Measurements from ENCODE around the gene SGIP1. TPM values are rescaled to one million over a fixed set of nuclear protein-coding genes. Genes with fewer than 3 reads are reported as not detected.
"Not testable (repeated sequence)": the region's sequence is repeated elsewhere in the genome, so short reads cannot be mapped to it uniquely, and the experiment has no call there.

SGIP1 gene
- total RNA-seq, 1 donor from 2014 or later: 4.2 TPM

DNA sequence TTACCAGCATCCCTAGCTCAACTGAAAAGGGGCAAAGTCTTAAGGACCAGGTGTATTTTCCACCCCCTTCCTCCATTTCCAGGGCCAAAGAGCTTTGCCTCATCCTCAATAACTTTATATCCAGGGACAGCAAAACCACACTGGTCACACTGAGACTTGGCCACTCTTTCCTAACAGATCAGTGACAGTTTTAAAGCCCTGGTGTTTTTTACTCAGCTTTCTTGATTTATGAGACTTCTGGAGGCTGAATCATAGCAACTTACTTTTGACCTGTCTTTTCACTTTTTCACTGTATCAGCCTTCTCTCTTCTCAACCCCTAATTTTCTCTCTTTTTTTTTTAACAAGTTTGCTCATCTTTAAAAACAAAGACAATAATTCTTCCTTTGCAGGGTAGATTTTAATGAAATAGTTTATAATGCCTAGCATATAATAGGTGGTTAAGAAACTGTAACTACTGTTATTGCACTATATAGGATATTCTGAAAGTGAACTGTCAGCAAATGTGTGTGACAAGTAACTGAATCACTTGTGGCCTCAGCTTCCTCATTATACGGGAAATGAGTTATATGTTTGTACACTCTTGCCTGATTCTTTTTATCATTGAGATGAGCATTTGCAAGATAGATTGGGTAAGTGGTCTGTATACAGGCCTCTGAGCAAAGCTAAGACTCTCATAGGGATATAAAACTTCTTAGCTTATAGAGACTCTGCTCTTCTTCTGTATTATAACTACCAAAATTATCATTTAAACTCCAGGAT, 198.6 kb downstream of the SGIP1 start:
- no peaks in the 10 kb centered on the region for H3F3A ChIP-seq (ENCODE audit: low read depth)

DNA sequence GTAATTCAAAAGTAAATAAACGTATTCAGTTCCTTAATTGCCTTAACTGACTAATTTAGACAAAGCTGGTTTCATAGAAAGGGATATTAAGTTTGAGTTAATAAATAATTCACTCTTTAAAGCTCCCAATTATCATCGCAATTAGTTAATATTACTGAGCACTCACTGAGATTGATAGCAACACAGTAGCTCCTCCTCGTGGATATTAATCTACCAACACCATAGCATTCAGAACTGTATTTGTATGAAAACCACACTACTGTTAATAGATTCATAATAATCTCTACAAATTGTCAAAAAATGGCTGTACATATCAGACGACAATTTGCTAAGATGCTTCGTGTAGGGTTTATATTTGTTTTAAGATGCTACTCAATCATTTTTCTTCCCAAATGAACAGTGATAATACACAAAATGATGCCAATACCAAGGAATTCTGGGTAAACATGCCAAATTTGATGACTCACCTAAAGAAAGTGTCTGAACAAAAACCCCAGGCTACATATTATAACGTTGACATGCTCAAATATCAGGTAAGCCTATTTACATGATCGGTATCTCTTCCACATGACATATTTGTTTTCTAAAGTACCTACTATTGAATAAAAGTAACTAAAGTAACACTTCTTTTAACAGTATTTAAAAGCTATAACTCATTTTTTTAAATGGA, 199.5 kb downstream of the SGIP1 start:
- H3K4me3 ChIP-seq: no peak overlapping the region
- no peaks in the 10 kb centered on the region for H3K27me3 Mint-ChIP-seq (ENCODE audit: insufficient read depth, low read depth)
- H3K4me1 Mint-ChIP-seq: no peaks in the 10 kb centered on the region
- TF ChIP-seq, protein P1, sequence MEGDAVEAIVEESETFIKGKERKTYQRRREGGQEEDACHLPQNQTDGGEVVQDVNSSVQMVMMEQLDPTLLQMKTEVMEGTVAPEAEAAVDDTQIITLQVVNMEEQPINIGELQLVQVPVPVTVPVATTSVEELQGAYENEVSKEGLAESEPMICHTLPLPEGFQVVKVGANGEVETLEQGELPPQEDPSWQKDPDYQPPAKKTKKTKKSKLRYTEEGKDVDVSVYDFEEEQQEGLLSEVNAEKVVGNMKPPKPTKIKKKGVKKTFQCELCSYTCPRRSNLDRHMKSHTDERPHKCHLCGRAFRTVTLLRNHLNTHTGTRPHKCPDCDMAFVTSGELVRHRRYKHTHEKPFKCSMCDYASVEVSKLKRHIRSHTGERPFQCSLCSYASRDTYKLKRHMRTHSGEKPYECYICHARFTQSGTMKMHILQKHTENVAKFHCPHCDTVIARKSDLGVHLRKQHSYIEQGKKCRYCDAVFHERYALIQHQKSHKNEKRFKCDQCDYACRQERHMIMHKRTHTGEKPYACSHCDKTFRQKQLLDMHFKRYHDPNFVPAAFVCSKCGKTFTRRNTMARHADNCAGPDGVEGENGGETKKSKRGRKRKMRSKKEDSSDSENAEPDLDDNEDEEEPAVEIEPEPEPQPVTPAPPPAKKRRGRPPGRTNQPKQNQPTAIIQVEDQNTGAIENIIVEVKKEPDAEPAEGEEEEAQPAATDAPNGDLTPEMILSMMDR (IDR thresholded peaks at IDR 0.05): no peak
- TF ChIP-seq EZH2 (IDR thresholded peaks at IDR 0.05) (no peak), EZH2phosphoT487 (IDR thresholded peaks at IDR 0.05) (no peak)
- H3K4me2 ChIP-seq: no peak overlapping the region
- H3K9me3 Mint-ChIP-seq: no peaks in the 10 kb centered on the region
- no peak overlapping the region for H2AFZ ChIP-seq (replicated peaks)
- DNase-seq (ENCODE audit: low spot score): no peak
- H3K27ac ChIP-seq: no peak overlapping the region
- H4K20me1 ChIP-seq (ENCODE audit: low read depth): no peaks in the 10 kb centered on the region
- no peaks in the 10 kb centered on the region for H3K36me3 ChIP-seq
- no peak overlapping the region for H3K4me3 Mint-ChIP-seq
- H3F3A ChIP-seq (ENCODE audit: low read depth): no peaks in the 10 kb centered on the region
- no peaks in the 10 kb centered on the region for H3K27me3 ChIP-seq
- H3K9ac ChIP-seq: no peak overlapping the region
- H3K4me1 ChIP-seq: no peaks in the 10 kb centered on the region
- H3K27ac Mint-ChIP-seq: no peak overlapping the region
- H3K36me3 Mint-ChIP-seq: no peaks in the 10 kb centered on the region
- H3K9me3 ChIP-seq (ENCODE audit: low read depth): no peaks in the 10 kb centered on the region
- H3K79me2 ChIP-seq (ENCODE audit: low read depth): no peaks in the 10 kb centered on the region

More for the DNA sequence above, 198.6 kb downstream of the SGIP1 start:
- H3K4me3 Mint-ChIP-seq: no peak overlapping the region
- H3K9me3 Mint-ChIP-seq: no peaks in the 10 kb centered on the region
- DNase-seq (ENCODE audit: low spot score): no peak
- Histone ChIP-seq H3K9ac (no peak overlapping the region), H3K27ac (no peak overlapping the region), H3K79me2 (ENCODE audit: low read depth) (no peaks in the 10 kb centered on the region), H2AFZ (replicated peaks) (no peak overlapping the region), H4K20me1 (ENCODE audit: low read depth) (no peaks in the 10 kb centered on the region), H3K4me1 (no peaks in the 10 kb centered on the region), H3K9me3 (ENCODE audit: low read depth) (no peaks in the 10 kb centered on the region), H3K27me3 (no peaks in the 10 kb centered on the region), H3K4me2 (no peak overlapping the region), H3K36me3 (no peaks in the 10 kb centered on the region), H3K4me3 (no peak overlapping the region)
- no peaks in the 10 kb centered on the region for H3K36me3 Mint-ChIP-seq
- H3K27me3 Mint-ChIP-seq (ENCODE audit: insufficient read depth, low read depth): no peaks in the 10 kb centered on the region
- H3K27ac Mint-ChIP-seq: no peak overlapping the region
- no peaks in the 10 kb centered on the region for H3K4me1 Mint-ChIP-seq
- TF ChIP-seq EZH2phosphoT487 (IDR thresholded peaks at IDR 0.05): no peak
- TF ChIP-seq, protein P1 (IDR thresholded peaks at IDR 0.05): no peak
- no peak for TF ChIP-seq EZH2 (IDR thresholded peaks at IDR 0.05)

DNA sequence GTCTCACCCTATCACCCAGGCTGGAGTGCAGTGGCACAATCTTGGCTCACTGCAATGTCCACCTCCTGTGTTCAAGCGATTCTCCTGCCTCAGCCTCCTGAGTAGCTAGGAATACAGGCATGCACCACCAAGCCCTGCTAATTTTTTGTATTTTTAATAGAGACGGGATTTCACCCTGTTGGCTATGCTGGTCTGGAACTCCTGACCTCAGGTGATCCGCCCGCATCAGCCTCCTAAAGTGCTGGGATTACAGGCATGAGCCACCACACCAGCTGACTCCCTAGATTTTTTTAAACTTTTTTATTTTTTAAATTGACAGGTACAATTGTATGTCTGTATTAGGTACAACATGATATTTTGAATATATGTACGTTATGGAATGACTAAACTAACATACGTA, 200.6 kb downstream of the SGIP1 start:
- not testable (repeated sequence) for DNase-seq (ENCODE audit: low spot score); H3K4me1 Mint-ChIP-seq; H3K79me2 ChIP-seq (ENCODE audit: low read depth); H3K4me1 ChIP-seq; H3K9me3 ChIP-seq (ENCODE audit: low read depth); H3K9me3 Mint-ChIP-seq; H3K4me3 Mint-ChIP-seq; H3K27me3 ChIP-seq; H3K9ac ChIP-seq; H4K20me1 ChIP-seq (ENCODE audit: low read depth); H3K27ac ChIP-seq; H3K4me3 ChIP-seq; H3K36me3 Mint-ChIP-seq; H3F3A ChIP-seq (ENCODE audit: low read depth); H3K27ac Mint-ChIP-seq; H2AFZ ChIP-seq (replicated peaks); H3K4me2 ChIP-seq; H3K36me3 ChIP-seq; H3K27me3 Mint-ChIP-seq (ENCODE audit: insufficient read depth, low read depth)

DNA sequence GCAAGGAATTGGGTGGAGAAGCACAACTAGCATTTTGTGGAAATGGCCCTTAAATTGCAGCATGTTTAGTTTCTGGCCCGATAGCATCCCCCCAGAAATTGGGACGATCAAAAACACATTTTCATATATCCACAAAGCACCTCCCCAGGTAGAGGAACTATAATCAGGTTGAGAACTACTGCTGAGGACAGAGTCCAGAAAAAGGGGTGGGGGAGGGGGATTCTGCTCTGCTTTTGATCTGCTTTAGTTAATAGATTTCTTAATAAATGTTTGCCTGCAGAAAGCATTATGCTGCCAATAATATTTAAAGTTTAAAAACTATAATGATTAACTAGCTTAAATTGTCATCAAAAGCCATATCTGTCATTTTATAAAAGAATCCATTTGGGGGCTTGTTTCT, 203.9 kb downstream of the SGIP1 start:
- peaks cover 3% of the 10 kb centered on the region for H3K27me3 Mint-ChIP-seq (ENCODE audit: insufficient read depth, low read depth)
- peaks cover 5% of the 10 kb centered on the region for H3K4me1 Mint-ChIP-seq
- H3K27ac ChIP-seq: no peak overlapping the region
- H3K4me3 ChIP-seq: no peak overlapping the region
- H3K4me1 ChIP-seq: no peaks in the 10 kb centered on the region
- DNase-seq (ENCODE audit: low spot score): no peak
- no peaks in the 10 kb centered on the region for H3K9me3 ChIP-seq (ENCODE audit: low read depth)
- H3F3A ChIP-seq (ENCODE audit: low read depth): no peaks in the 10 kb centered on the region
- H3K9me3 Mint-ChIP-seq: peaks cover 3% of the 10 kb centered on the region
- H2AFZ ChIP-seq (replicated peaks): no peak overlapping the region
- no peaks in the 10 kb centered on the region for H3K36me3 Mint-ChIP-seq
- H3K9ac ChIP-seq: no peak overlapping the region
- H3K79me2 ChIP-seq (ENCODE audit: low read depth): no peaks in the 10 kb centered on the region
- H3K27ac Mint-ChIP-seq: no peak overlapping the region
- H3K4me3 Mint-ChIP-seq: no peak overlapping the region
- H4K20me1 ChIP-seq (ENCODE audit: low read depth): no peaks in the 10 kb centered on the region
- H3K36me3 ChIP-seq: no peaks in the 10 kb centered on the region
- no peaks in the 10 kb centered on the region for H3K27me3 ChIP-seq
- no peak for TF ChIP-seq EZH2phosphoT487 (IDR thresholded peaks at IDR 0.05)
- TF ChIP-seq EZH2 (IDR thresholded peaks at IDR 0.05): no peak
- TF ChIP-seq, protein P1 (IDR thresholded peaks at IDR 0.05): no peak
- H3K4me2 ChIP-seq: no peak overlapping the region

All from neural progenitor cell (in vitro differentiated cells).